Measurements from ENCODE around the gene SMC6.

SMC6 gene

DNA sequence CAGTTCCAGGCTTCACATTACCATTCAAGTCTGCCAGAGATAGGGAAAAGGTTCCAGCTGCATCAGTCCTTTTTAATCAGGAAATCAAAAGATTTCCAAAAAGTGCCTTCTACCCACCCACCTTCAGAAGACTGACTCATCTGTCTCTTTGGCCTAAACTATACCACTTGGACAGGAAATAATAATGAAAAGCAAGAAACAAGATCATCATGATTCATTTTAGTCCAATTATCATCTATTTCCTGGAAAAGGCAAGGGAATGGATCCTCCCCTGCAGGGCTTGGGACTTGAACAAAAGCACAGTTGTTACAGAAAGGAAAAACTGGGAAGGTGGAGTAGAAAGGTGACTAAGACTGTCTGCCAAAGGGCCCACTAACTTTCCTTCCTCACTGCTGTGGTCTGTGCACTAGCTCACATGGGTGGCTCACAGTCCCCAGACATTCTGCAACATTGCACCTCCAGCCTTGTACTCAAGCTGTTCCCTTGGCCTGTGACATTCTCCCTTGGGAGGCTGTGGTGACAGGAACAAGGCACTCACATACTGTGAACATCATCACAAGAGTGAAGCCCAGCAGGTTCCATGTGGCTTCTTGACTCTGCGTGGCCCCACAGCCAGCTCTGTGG lies 137.8 kb downstream of the SMC6 start:
- DNase-seq (ENCODE audit: low read depth): no peak

DNA sequence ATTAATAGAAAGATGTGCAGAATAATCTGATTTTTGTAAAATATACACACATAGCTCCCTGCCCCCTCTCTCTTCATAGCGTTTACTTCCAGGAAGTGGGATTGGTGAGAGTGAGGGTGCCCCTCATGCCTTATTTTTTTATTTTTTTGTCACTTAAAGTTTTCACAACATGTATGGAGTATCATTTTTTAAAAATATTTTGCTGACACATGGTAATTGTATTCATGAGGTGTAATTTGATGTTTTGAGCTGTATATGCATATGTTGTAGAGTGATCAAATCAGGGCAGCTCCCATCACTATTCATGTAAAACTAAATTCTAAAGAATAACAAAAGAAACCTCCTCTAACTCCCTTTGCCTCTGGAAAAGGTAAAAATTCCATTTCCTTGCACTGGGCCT lies 138.5 kb downstream of the SMC6 start:
- no peak for DNase-seq (ENCODE audit: low read depth)

DNA sequence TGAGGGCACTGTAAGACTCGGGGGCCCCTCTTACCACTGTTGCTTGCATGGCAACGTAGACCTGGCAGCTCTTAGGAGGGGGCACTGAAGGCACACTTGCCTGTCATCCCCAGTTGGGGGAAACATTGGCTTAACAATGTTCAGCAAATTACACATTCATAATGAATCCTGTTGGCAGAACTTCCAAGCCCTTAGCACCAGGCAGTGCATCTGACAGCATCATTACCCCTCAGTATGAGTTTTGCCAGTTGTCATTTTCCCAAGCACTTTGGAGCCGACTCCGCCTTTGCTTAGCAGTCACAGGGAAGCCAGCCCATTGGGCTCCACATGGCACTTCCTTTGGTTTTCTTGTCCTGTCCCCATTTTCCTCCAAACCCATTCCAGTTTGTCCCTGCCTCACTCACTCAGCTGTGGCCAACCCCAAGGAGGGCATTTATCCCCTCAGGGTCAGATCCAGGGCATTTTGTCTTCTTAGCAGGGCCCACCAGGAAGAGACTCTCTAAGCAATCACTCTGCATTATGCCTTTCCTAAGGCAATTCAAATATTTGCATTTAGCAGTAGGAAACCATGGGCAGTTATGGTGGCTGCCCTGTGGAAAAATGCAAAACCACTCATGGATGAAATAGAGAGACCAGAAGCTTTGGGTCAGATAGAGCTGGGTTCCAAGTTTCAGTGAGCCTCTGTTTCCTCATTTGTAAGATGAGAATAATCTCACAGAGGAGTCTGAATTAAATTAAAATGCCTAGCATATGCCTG lies 139.3 kb downstream of the SMC6 start:
- DNase-seq (ENCODE audit: low read depth): no peak

Measured in activated gamma-delta T cell treated with anti-CD3 and anti-CD28 coated beads, Interleukin-2, amount 50 U/mL, for 16 hours (primary cell).